Left ventricle myocardium superior (tissue), 1 donor: ENCODE data around the gene GSTM1. TPM values are rescaled to one million over a fixed set of nuclear protein-coding genes. Genes with fewer than 3 reads are reported as not detected.
"Not testable (repeated sequence)": the region's sequence is repeated elsewhere in the genome, so short reads cannot be mapped to it uniquely, and the experiment has no call there.

ENCODE experiments used
- ATAC-seq: fragments of 200-7000 bp; cut with Tn5 transposase; one replicate; pipeline ENCODE4 v1.9.1; 2020; ENCODE audit warnings: mild to moderate bottlenecking, moderate library complexity
- DNase-seq: peaks from one replicate; pipeline ENCODE4 v3.0.0-alpha.2; 2020
- intact Hi-C: fragments of 100-400 bp; cut with micrococcal nuclease; formaldehyde crosslinking; loops from one replicate; pipeline ENCODE4 v1.11.0; 2022
- total RNA-seq: library from RNA; stranded (reverse); fragmentation: NEBNext Ultra II Directional; extraction: Animal tissue kit (Norgen Biotek cat#: 25700); gene quantifications from one replicate; pipeline ENCODE4 v1.2.1, GENCODE V29; 2021
- donor health status: DM: no; HTN: yes; CAD: no; lungs with severe emphysema.

Gene GSTM1
- total RNA-seq, 1 donor from 2014 or later, result not detected

GRCh38 chr1:109658533-109659042 lies 29.0 kb upstream of the GSTM1 start:
- DNase-seq, result no peak
- no peak for ATAC-seq
- intact Hi-C loops, result no loop called here

DNA sequence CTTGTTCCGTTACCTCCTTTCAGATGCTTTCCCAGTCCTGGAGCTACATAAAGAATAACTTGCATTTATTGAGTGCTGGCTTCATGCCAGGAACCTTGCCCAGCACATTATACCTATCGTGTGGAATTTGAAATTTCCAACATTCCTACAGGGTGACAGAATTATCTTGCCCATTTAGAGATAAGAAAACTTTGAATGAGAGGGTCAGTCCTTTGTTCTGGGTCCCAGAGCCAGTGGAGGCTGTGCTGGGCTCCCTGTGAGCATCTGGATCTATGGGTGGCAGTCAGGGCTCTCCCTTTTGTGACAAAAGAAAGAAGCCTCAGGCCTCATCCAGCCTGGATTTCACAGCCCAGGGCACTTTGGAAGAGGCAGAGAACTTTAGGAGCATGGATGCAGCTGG lies 28.5 kb upstream of the GSTM1 start:
- DNase-seq (no peak), ATAC-seq (no peak)
- intact Hi-C loops, result no loop called here

DNA sequence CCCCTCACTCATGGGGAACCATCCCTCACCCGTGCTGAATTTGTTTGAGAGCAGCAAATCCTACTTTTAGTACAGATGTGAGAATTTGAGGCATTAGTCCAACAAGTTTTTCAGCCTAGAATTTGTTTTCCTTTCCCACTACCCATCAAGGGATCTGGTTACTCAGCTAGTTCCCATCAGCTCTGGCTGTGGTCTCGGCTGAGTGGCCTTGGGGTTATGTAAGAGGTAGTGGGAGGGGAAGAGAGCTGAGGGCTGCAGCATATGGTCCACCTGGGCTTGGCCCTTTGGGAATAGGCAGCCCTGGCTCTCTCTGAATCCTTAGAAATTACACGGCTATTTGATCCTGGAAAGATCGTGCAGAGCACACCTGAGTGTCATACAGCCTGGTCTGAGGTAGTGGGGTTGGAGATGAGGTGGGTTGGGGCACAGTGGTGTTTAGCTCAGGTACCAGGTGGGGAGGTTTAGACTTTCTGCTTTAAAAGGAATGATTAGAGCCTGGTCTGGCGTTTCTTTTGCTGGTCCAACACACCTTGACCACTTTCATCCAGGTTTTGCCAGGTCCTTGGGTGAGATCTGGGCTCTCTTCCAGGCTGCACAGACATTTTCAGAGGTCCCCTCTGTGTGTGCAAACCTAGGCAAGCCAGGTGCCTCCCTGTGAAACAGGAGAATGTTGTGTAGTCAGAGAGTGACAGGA lies 27.5 kb upstream of the GSTM1 start:
- DNase-seq (no peak), ATAC-seq (no peak)
- intact Hi-C loops, result no loop called here

DNA sequence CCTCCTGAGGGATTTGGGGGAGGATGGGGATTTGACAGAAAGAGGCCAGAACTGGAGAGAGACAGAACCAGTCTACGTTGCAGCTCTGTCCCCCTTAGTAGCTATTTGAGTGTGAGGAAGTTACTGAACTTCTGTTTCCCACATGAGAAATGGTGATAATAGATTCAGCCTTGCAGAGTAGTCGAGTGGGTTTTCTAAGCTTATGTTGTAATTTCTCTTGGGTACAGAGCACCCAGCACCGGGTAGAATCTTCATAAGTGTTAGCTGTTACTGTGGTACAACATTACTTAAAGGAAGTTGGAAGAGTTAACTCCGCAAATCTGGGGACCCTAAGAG lies 27.0 kb upstream of the GSTM1 start:
- DNase-seq, intact Hi-C loops, ATAC-seq: not testable (repeated sequence)

DNA sequence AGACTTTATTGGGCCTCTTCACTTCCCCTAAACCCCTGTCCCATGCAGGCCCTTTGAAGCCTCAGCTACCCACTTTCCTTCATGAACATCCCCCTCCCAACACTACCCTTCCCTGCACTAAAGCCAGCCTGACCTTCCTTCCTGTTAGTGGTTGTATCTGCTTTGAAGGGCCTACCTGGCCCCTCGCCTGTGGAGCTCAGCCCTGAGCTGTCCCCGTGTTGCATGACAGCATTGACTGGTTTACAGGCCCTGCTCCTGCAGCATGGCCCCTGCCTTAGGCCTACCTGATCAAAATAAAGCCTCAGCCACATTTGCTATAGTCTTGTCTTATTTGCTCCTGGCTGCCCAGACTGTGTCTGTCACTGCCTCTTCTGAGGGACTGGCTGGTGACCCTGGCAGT lies 26.2 kb upstream of the GSTM1 start:
- ATAC-seq (no peak), DNase-seq (no peak)
- intact Hi-C loops, result no loop called here

DNA sequence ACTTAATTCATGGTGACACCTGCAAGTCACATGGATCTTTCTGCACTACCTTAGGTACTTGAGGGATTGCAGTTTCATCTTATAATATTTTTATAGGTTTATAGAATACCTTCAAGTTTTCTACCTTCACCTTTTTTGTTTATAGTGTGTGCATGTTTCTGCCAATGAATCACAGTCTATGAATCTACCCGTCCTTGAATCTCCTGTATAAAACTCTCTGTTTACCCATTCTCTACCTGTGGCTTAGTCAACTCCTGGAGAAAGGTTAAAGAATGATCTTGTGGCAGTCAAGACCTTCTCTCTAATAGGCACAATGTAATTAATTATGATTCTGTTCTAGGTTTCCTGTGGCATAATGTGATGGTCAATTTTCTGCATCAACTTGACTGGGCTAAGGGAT lies 22.9 kb upstream of the GSTM1 start:
- no peak for ATAC-seq
- intact Hi-C loops, result no loop called here
- DNase-seq, result no peak

- intact Hi-C loops, result no loop called here
- DNase-seq (peak; percentile 97), ATAC-seq (peak; percentile 99)
These were observed 20.0 kb upstream of the GSTM1 start, which contains the start of gene GSTM2 for GRCh38 chr1:109667452-109668122. GSTM2 (plus strand) TSS chr1:109668057; CDS start chr1:109668116, 59 bp downstream.

DNA sequence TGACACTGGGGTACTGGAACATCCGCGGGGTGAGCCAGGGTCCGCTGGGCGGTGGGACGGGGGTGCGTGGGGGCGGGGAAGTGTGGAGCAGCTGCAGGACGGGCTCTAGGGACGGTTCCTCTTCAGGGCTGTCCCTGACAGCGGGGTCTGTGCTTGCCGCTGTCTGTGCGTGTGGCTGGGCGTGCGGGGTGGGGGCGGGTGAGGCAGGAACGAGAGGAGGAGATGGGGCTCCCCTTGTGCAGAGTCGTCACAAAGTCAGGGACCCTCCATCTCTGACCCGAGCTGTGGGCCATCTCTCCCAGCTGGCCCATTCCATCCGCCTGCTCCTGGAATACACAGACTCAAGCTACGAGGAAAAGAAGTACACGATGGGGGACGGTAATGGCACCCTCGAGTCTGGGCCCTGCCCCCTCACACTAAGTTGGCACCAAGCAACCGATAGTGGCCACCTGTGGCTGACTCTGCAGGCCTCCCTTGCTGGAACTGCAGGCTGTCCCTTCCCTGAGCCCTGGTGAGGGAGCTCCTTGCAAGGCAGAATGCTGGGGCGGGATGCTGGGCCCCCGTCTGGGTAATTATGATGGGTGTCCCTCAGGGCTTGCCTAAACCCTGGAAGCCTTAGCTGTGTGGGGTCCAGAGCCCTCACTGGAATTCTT lies 19.4 kb upstream of the GSTM1 start:
- intact Hi-C loops, result no loop called here
- peak; percentile 55 for ATAC-seq

GRCh38 chr1:109669246-109669948 lies 18.2 kb upstream of the GSTM1 start:
- ATAC-seq (no peak), DNase-seq (no peak)
- intact Hi-C loops, result no loop called here

More for the DNA sequence above, 19.4 kb upstream of the GSTM1 start:
- no peak for DNase-seq

DNA sequence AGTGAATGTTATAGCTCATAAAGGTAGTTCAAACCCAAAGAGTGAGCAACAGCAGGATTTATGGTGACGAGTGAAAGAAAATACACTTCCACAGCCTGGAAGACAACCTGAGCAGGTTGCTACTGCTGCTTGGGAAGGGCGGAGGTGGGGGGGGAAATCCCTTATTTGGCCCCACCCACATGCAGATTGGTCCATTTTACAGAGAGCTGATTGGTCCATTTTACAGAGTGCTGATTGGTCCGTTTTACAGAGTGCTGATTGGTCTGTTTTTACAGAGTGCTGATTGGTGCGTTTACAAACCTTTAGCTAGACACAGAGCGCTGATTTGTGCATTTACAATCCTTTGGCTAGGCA lies 17.7 kb upstream of the GSTM1 start:
- intact Hi-C loops, ATAC-seq, DNase-seq: not testable (repeated sequence)

- intact Hi-C loops, result no loop called here
- no peak for ATAC-seq
- DNase-seq, result no peak
These were observed 16.6 kb upstream of the GSTM1 start for GRCh38 chr1:109671067-109671466.

DNA sequence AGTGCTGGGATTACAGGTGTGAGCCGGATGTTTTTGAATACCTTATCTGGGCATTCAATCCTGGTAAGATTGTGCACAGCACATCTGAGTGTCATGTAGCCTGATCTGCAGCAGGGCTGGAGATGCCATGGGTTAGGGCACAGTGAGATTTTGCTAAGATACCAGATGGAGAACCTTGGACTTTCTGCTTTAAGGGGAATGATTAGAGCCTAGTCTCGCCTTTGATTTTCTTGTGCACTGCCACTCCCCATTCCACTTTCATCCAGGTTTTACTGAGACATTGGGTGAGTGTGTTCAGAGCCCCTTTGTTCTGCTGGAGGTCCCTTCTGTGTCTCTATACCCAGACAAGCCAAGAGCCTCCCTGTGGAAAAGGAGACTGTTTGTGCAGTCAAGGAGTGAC lies 13.8 kb upstream of the GSTM1 start:
- DNase-seq, ATAC-seq, intact Hi-C loops: not testable (repeated sequence)

DNA sequence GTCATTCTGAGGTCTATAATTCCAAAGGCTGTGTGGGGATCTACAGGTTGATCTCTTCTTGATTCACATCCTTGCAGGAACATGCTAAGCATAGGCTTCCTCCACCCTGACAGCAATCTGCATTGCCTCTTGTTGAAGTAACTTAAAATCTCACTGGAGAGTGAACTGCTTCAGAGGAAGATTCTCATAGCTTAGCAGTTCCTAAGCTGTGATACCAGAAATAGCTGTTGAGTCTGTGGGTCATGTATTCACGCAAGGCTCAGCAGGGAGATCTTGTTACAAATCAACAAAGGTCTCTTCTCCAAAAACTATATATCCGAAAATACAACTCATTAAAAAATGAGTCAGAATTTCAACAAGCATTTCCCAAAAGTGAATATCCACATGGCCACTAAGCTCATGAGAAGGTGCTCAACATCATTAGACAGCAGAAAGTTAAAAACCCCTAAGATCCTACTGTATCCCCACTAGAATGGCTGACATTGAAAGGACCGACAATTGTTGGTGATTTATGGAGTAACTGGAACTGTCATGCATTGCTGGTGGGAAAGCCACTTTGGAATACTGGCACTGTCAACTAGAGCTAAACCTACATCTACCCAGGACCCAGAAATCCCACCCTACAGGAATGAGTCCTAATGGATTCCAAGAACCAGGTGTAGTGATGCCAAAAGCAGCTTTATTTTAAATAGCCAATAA lies 10.8 kb upstream of the GSTM1 start:
- intact Hi-C loops, ATAC-seq, DNase-seq: not testable (repeated sequence)

DNA sequence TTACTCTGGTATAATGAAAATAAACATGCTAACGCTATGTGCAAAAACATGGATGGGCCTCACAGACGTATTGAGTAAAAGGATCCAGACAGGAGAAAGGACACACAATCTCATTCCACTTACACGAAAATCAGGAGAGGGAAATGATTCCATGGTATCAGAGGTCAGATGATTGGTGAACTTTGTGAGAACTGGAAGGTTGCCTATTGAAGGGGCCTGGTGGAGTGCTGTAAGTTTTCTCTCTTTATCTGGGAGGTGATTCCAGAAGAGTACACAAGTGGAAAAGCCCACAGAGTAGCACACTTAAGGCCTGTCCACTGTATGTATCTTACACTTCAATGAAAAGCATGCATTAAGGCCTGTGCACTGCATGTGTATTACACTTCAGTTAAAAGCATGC lies 10.2 kb upstream of the GSTM1 start:
- intact Hi-C loops, result no loop called here

GRCh38 chr1:109678637-109679036 lies 9.0 kb upstream of the GSTM1 start:
- intact Hi-C loops, DNase-seq, ATAC-seq: not testable (repeated sequence)

More for the DNA sequence above, 10.2 kb upstream of the GSTM1 start:
- ATAC-seq (no peak), DNase-seq (no peak)

DNA sequence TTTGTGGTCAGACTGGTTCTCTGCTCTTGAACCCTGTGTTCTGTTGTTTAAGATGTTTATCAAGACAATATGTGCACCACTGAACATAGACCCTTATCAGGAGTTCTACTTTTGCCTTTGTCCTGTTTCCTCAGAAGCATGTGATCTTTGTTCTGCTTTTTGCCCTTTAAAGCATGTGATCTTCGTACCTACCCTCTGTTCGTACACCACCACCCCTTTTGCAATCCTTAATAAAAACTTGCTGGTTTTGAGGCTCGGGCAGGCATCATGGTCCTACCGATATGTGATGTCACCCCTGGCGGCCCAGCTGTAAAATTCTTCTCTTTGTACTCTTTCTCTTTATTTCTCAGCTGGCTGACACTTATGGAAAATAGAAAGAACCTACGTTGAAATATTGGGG lies 2.8 kb upstream of the GSTM1 start:
- DNase-seq, ATAC-seq, intact Hi-C loops: not testable (repeated sequence)

DNA sequence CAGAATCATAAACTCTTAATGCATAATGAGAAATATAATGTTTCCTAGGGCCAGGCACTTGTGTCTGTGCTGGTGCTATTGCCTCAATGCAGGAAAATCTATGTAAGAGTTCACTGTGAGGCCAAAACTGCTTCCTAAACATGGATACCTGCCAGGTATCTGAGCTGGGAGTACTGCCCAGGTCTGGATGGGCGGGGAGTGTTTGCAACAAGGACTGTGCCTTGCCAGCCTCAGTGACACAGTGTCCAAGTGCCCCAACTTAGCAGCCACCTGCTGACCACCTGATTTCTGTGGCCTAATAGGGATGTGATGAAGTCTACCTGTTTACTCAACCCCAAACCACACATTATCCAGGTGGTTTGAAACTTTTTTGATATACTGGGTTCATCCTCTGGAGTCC lies 2.2 kb upstream of the GSTM1 start:
- intact Hi-C loops, result not testable (repeated sequence)

DNA sequence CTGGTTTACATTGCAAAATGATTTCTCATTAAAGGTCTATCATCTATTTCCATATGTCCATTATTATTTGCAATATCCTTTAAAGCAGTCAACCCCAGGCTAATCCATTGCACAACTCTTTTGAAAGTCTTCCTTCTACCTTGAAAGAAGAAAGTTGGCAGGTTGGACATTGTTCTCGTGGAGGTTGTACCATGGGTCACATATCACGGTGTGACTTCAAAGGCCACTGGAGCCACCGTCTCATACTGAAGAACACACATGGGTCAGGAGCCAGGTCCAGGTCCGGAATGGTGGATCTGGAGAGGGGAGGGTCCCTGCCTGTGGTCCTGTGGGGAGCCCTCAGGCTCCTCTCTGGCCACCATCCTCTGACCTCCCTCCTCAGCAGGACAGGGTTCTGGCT lies 1.7 kb upstream of the GSTM1 start:
- DNase-seq, intact Hi-C loops, ATAC-seq: not testable (repeated sequence)

More for the DNA sequence above, 2.2 kb upstream of the GSTM1 start:
- DNase-seq, ATAC-seq: not testable (repeated sequence)

DNA sequence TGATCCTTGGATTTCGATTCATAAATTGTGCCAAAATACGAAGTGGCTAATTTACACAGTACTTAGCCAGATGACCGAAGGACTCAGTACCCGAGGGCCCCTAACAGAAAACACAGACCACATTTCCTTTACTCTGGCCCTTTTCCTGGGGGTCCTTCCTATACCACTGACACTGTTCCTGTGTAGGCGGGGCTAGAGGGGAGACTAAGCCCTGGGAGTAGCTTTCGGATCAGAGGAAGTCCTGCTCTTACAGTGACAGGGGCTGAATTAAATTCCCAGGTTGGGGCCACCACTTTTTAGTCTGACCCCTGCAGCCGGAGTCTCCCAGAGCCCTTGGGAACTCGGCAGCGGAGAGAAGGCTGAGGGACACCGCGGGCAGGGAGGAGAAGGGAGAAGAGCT lies 508 bp upstream of the GSTM1 start:
- intact Hi-C loops, DNase-seq, ATAC-seq: not testable (repeated sequence)
